GM18867 (cell line): ENCODE results near the gene CNTNAP5.
"Not testable (repeated sequence)": the region's sequence is repeated elsewhere in the genome, so short reads cannot be mapped to it uniquely, and the experiment has no call there.

Experiments used
- ATAC-seq: cut with Tn5 transposase; IDR thresholded peaks from one replicate; pipeline ENCODE4 v1.9.1; 2021; ENCODE audit warnings: mild to moderate bottlenecking, moderate library complexity; ENCODE audit not compliant: unreplicated experiment

CNTNAP5 gene

GRCh38 chr2:124407836-124408534 is 382.9 kb downstream of the CNTNAP5 start:
- not testable (repeated sequence) for ATAC-seq

- ATAC-seq, result no peak
Measured at GRCh38 chr2:124424074-124424473, 399.0 kb downstream of the CNTNAP5 start.

DNA sequence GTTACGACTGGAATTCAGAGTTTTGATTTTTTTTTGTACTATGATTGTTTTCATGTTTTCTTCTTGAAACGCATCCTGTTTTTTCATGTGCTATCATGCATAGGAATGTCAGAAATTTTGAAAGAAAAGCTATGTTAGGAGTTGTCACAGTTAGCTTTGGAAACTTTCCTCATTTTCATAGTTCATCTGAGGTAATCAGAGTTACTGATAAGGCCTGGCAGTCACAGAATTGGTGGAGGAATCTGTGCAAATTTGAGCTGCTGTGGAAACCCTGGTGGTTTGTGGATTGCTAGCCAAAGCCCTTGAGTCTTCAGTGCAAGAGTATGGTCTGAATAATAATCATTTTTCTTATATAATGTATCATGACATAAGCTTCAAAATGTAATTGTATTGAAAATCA is 401.0 kb downstream of the CNTNAP5 start:
- no peak for ATAC-seq

DNA sequence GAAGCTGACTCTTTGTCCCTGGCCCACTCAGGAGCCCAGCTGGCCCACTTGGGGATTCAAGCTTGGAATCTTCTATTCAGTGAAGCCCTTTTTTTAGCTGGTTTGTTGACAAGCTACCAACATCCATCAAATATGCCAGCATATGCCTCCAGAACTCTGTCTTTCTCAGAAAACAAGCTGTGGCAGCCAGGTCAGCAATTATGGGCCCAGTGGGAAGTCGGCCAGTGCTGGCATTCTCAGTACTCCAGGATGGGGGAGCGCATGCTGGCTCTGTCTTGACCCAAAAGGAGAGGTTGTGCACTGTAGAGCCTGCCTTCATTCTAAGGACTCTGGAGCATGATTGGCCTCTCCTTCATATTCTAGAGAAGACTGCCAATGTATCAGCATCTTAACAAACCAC is 401.5 kb downstream of the CNTNAP5 start:
- ATAC-seq, result no peak

DNA sequence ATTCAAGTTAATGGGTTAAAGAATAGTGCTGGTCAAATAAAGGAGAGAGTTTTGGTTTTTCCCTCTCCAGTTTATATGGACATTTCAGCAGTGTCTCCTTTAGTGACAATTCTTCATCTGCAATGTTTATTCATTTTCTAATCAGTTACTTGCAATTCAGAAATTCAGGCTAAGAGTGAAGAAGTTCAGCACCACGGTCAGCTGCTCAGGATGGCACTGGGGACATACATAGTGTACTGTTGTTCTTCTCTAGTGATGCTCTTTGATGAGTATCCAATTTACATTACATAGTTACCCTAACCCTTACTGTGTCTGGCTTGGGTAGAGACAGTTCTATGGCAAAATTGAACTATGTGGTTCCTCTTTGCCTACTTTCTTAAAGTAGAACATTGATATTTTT is 412.7 kb downstream of the CNTNAP5 start:
- ATAC-seq, result no peak

DNA sequence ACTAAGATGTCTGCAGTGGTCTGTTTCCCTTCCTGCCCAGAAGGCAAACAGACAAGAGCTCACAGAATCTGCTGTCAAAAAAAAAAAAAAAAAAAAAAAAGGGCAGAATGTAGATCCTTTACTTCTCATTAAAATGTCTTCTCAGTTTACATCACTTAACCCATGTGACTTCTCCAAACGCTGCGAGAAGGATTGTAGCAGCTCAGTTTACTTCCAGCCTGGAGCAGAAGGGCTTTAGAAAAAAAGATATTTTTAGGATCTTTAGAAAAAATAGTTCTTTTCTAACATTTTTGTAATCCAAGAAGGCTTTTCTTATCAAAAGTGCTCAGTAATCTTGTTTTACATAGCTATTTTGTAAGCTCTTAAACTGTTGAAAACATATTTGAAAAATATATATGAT is 425.4 kb downstream of the CNTNAP5 start:
- ATAC-seq, result no peak

- ATAC-seq, result no peak
Measured at GRCh38 chr2:124476291-124476690, 451.2 kb downstream of the CNTNAP5 start.

GRCh38 chr2:124478761-124479160 is 453.7 kb downstream of the CNTNAP5 start:
- no peak for ATAC-seq

DNA sequence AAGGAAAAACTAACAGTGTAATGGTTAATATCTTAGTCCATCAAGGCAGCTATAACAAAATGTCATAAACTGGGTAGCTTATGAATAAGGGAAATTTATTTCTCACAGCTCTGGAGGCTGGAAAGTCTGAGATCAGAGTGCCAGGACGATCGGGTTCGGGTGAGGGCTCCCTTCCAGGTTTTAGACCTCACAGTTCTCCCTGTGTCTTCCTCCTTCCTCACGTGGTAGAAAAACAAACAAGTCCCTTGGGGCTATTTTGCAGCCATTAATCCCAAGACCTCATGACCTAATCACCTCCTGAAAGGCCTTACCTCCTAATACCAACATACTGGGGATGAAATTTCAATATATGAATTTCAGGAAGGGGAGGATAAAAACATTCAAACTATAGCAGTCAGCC is 455.9 kb downstream of the CNTNAP5 start:
- ATAC-seq, result no peak

DNA sequence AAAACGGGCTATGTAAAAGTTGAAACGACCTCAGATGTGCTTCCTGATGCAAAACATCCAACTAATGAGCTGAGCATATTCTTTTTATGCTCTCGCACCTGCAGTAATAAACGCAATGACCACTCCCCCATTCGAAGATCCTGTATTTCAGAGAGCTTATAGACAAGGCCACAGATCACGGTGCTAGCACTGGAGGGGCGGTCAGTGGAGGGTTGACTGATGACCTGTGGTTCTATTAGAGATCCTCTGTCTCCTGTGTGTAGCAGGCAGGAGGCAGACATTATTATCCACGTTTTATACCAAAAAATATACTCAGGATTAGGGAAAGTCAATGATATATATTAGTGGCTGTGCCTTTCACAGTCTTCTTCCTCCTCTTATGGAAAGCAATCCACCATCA is 457.0 kb downstream of the CNTNAP5 start:
- no peak for ATAC-seq

DNA sequence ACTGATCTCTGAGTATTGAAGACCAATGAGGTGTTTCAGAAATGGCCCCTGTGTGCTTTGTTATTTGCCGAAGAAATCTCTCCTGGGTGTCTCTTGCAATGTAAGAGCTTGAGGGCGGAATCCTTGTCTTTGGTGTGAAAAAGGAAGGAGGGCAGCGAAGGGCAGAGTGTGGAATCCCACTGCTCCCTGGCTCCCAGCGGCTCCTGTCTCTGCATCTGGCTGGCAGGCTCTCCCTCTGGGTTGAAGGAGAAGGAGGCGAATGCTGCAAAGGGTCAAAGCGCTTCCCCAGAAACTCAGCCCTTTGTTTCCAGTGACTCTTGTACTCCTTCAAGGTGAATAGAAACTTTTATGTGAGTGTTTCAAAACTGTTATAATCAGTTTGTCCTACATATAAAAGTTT is 457.5 kb downstream of the CNTNAP5 start:
- no peak for ATAC-seq

DNA sequence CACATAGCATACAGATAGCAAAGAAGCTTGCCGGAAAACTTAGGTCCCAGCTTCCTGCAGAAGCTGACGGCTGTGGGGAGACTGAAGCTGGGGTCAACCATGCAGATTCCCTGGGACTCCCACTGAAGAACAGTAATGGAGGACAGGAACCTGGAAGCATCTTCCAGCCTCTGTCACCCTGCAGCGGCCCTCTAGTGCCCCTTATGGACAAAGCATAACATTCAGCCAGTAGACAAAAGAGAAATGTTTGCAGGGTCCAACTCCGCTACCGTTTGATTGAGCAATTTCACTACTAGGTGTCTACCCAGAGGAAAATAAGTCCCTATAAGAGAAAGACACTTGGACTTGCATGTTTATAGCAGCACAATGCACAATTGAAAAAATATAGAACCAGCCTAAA is 460.6 kb downstream of the CNTNAP5 start:
- no peak for ATAC-seq

- no peak for ATAC-seq
Measured at GRCh38 chr2:124489686-124490085, 464.6 kb downstream of the CNTNAP5 start.

GRCh38 chr2:124501575-124502152 is 476.6 kb downstream of the CNTNAP5 start:
- ATAC-seq, result no peak

DNA sequence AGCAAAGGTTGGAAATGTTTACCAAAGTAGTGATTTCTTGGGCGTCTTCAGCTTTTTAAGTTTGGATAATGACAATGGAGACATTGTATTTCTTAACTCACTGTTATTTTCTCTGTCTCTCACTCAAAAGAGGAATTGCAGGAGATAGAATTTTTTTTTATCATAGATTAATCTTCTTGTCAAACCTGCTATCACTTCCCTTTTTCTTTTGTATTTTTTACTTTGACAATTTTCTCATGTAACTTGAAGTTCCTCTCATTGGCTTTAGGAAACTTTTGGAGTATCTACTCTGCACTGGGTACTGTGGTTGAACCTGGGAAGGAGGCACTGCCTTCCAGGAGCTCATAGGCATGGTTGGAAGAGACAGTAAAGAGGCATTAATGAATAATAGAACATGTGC is 489.1 kb downstream of the CNTNAP5 start:
- ATAC-seq, result no peak

GRCh38 chr2:124520953-124521352 is 495.9 kb downstream of the CNTNAP5 start:
- ATAC-seq, result no peak

- ATAC-seq, result no peak
Measured at GRCh38 chr2:124523096-124523495, 498.0 kb downstream of the CNTNAP5 start.

DNA sequence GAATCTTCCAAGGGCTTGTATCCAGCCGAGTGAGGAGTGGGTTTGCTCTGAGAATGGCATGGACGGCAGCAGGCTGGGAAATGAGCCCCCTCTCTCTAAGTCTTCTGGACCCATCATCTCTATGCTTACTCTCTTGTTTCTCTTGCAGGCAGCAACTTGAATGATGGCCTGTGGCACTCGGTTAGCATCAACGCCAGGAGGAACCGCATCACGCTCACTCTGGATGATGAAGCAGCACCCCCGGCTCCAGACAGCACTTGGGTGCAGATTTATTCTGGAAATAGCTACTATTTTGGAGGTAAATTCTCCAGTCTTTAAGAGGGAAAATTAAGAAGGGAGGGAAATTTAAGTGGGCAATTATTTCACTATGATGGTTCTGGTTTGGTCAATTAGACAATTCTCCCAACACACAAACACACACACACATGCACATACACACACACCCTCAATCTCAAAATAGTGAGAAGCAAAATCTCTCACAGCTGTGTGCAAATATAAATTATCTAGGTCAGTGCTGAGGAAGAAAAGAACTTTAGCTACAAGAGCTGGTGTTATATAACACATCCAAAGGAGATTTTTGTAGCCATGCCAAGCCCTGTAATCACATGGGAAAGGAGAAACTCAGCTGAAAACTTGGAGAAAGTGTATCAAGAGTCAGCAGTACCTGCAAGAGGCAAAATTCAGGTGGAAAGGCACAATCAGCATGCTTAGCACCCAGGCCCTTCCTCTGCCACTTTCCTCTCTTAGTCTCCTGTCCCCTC is 499.2 kb downstream of the CNTNAP5 start:
- no peak for ATAC-seq

DNA sequence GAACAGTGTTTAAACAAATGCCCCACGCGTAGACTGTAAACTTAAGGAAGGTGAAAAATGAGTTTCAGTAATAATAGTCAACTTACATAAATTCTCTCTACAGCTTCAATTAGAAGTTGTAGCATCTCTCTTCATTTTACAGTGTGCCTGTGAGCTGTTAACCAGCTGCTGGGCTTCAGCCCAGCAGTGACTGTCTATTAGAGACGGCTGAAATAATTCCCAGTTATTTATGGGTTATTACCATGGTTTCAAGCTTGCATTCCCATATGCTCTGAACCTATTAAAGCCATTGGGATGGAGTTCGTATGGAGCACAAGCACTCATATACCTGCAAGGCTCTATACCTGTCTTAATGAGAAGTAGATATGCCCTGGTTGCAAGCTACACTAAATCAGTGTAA is 501.1 kb downstream of the CNTNAP5 start:
- no peak for ATAC-seq

GRCh38 chr2:124530203-124530602 is 505.1 kb downstream of the CNTNAP5 start:
- ATAC-seq, result no peak

DNA sequence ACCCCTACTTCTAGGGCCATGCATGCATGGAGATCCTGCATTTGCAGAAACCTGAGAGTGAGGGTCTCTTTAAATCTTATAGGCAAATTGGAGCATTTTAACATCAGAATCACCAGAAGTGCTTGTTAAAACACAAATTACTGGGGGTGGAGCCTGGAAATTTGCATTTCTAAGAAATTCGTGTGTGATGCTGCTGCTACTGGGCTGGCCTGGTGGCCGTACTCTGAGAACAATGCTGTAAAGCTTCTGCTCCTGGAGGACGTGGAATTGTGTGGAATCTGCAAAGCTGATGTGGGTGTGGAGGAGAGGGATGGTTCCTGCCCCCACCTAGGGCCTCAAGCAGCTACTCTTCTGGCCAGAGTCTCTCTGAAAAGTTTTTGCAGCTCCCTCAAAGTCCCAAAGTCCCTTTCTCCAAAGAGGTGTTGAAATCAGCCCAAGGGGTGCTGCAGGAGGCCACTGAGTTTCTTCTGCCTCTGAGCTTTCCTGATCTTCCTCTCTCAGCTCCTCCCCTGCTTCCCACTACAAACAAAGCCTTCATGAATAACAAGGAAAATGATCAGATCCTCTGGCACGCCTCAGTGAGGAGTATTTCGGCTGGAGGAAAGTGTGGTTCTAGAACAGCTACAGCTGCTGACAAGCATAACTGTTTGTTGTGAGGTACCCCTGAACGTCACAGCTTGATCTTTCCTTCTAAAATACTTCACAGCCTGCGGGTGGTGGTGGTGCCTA is 508.3 kb downstream of the CNTNAP5 start:
- ATAC-seq, result no peak

DNA sequence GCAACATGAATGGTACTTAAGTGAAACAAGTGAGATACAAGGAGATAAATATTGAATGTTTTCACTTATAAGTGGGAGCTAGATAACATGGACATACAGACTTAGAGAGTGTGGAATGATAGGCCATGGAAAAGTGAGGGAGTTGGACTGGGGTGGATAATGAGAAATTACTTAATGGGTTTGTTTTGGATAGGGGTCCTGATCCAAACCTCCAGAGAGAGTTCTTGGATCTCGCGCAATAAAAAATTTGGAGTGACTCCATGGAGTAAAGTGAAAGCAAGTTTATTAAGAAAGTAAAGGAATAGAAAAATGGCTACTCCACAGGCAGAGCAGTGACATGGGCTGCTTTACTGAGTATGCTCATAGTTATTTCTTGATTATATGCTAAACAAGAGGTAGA is 508.9 kb downstream of the CNTNAP5 start:
- no peak for ATAC-seq
